GM23248 (cell line): ENCODE results near the gene TMED10.

ENCODE experiments used
- EZH2 ChIP-seq: fragments of 200-600 bp; sonication (generic); IDR thresholded peaks from 2 replicates; pipeline ENCODE4 v1.6.1; 2018; ENCODE audit warnings: antibody characterized with exemption, mild to moderate bottlenecking; ENCODE audit not compliant: insufficient read depth, poor library complexity, severe bottlenecking
- EZH2phosphoT487 ChIP-seq: fragments of 200-600 bp; sonication (generic); IDR thresholded peaks from 2 replicates; pipeline ENCODE4 v1.6.1; 2018; ENCODE audit warnings: antibody characterized with exemption, moderate library complexity, mild to moderate bottlenecking, low read depth; ENCODE audit not compliant: insufficient read depth

DNA sequence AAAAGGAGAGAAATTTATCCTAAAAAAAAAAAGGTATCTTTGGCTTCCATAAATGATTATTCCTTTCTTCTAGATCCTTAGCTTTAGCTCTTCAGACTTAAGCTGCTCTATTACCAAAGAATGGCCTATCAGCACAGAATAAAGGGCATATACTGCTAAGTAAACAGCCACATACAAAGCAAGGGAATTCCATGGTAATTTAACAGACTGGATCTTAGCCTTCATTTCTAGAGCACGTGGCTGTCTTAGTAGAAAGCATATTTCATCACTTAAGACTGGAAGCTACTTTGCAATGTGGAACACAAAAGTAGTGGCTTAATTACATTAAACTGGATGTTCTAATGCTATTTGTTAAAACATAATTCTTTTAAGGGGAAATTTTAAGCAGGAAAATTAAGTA is 23.1 kb downstream of the TMED10 start:
- TF ChIP-seq EZH2 (no peak), EZH2phosphoT487 (no peak)
